Spleen (tissue), 7 donors: ENCODE results near the gene PEAR1.

ENCODE experiments used
- CTCF ChIP-seq, 11 experiments: fragments of 200-600 bp in 7 of 11; fragments of 450-650 bp in 4 of 11; sonication (generic) in 4 of 11; IDR thresholded peaks in 8 of 11; conservative IDR thresholded peaks in 3 of 11; 1 replicate in 7 of 11; 2 replicates in 4 of 11; pipeline versions ENCODE4 v1.4.0 to v1.8.0; 2016 to 2021; ENCODE audit warnings: antibody characterized with exemption in 11 of 11, inconsistent platforms in 4 of 11, mild to moderate bottlenecking in 1 of 11
- POLR2A ChIP-seq, 3 donors: fragments of 450-650 bp; IDR thresholded peaks; one replicate each; pipeline ENCODE4 v1.5.1; 2017; ENCODE audit warnings: antibody characterized with exemption in 3 of 3, mild to moderate bottlenecking in 1 of 3
- donor health status: DM: no; HTN: no; CAD: no; lungs with moderate emphysema.
- donor health status: DM: no; HTN: no; CAD: no.
- donor health status: DM: no; HTN: no; CAD: no.

DNA sequence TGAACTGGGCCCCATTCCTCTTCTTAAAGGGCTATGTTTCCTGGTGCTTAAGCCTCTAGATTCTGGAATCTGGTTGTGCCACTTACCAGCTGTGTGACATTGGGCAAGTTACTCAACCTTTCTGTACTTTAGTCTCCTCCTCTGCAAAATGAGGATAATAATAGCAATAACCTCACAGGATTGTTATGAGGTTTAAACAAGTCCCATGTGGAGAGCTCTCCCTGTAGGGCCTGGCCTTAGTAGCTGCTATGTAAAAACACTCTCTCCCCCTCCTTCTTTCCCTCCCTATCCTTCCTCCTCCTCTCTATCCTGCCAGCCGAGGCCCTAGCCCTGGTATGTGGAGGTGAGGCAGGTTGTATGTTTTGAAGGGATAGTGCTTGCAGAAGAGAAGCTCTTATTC lies 8.2 kb upstream of the PEAR1 start:
- TF ChIP-seq CTCF (IDR thresholded peaks at IDR 0.05 in 8 of 11, conservative IDR thresholded peaks at IDR 0.05 in 3 of 11) (no peak), POLR2A (IDR thresholded peaks at IDR 0.05) (no peak)
